DOHH2 (cell line): ENCODE data around the gene COL13A1.

Experiments
- CTCF ChIP-seq: fragments of 200-600 bp; sonication (generic); IDR thresholded peaks from one replicate; pipeline ENCODE4 v1.5.1; 2014; ENCODE audit warnings: antibody characterized with exemption, mild to moderate bottlenecking, low read depth, low read length; ENCODE audit not compliant: poor library complexity, severe bottlenecking
- EZH2phosphoT487 ChIP-seq: fragments of 200-600 bp; sonication (generic); IDR thresholded peaks from 2 replicates; pipeline ENCODE4 v1.6.1; 2017; ENCODE audit warnings: borderline replicate concordance, mild to moderate bottlenecking, antibody characterized with exemption, low read length, moderate library complexity, mixed read lengths

DNA sequence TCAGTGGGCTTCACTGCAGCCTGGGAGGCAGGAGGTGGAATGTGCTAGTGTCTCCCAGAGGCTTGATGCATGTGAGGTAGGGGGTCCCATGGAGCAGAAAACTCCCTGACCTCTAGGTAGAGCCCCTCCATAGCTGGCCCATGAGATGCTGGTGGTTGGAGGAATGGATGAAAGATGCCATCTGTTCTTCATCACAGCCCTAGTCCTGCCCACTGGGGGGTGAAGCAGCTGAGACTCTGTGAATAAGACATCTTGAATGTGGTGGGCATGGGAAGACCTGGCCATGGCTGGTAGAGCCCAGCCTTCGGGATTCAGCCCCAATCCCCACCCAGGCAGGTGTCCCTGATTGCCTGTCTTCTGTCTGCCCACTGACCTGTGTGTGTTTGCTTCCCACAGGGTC is 92.5 kb downstream of the COL13A1 start:
- TF ChIP-seq CTCF (no peak), EZH2phosphoT487 (no peak)
